Stimulated activated CD8-positive, alpha-beta memory T cell treated with anti-CD3 and anti-CD28 coated beads, Interleukin-12 subunit alpha, Interleukin-12 subunit beta, amount 100 ng/mL, for 1 hour (primary cell): ENCODE measurements around the gene SLC6A18.

Experiments
- DNase-seq: peaks from one replicate; pipeline ENCODE4 v3.0.0-alpha.2; 2020; ENCODE audit warnings: low read depth

SLC6A18 gene

GRCh38 chr5:1293416-1294205, 68.4 kb downstream of the SLC6A18 start:
- no peak for DNase-seq

- no peak for DNase-seq
Observed at GRCh38 chr5:1294206-1294834, 69.1 kb downstream of the SLC6A18 start.

- peak; percentile 52 for DNase-seq
Observed at GRCh38 chr5:1294835-1295649, 69.9 kb downstream of the SLC6A18 start, which contains the start of gene TERT. Gene TERT (minus strand): TSS chr5:1295068. CDS start chr5:1294989, 79 bp downstream.

GRCh38 chr5:1295650-1296037, 70.5 kb downstream of the SLC6A18 start:
- no peak for DNase-seq
